Medulla oblongata (tissue), 1 donor: Measurements from ENCODE around the gene GPR183.

ENCODE experiments used
- DNase-seq: peaks from one replicate; pipeline ENCODE4 v3.0.0-alpha.2; 2015; ENCODE audit errors: extremely low spot score

Gene GPR183

GRCh38 chr13:99307247-99307646 is at the start of gene GPR183:
GPR183 (minus strand) TSS chr13:99307399; CDS start chr13:99296145, 11,254 bp downstream.
- peak; percentile 74 for DNase-seq

GRCh38 chr13:99356262-99357091 is 49.3 kb upstream of the GPR183 start:
- DNase-seq: peak; percentile 79

- no peak for DNase-seq
These were observed 48.7 kb upstream of the GPR183 start for GRCh38 chr13:99356012-99356261.

- DNase-seq: no peak
These were observed 48.2 kb upstream of the GPR183 start for GRCh38 chr13:99355267-99356011.

- DNase-seq: no peak
These were observed 47.3 kb upstream of the GPR183 start for GRCh38 chr13:99354371-99354951.

GRCh38 chr13:99353836-99354235 is 46.6 kb upstream of the GPR183 start:
- no peak for DNase-seq

GRCh38 chr13:99353246-99353600 is 46.0 kb upstream of the GPR183 start:
- no peak for DNase-seq

- DNase-seq: no peak
These were observed 45.4 kb upstream of the GPR183 start for GRCh38 chr13:99352351-99353245.

- no peak for DNase-seq
These were observed 44.6 kb upstream of the GPR183 start for GRCh38 chr13:99351772-99352171.

GRCh38 chr13:99350191-99350590 is 43.0 kb upstream of the GPR183 start:
- DNase-seq: no peak

- DNase-seq: no peak
These were observed 40.8 kb upstream of the GPR183 start for GRCh38 chr13:99347911-99348451.

- no peak for DNase-seq
These were observed 40.2 kb upstream of the GPR183 start for GRCh38 chr13:99347335-99347878.

- DNase-seq: no peak
These were observed 39.3 kb upstream of the GPR183 start for GRCh38 chr13:99346335-99347042.

- no peak for DNase-seq
These were observed 38.1 kb upstream of the GPR183 start for GRCh38 chr13:99345345-99345744.

GRCh38 chr13:99344610-99345208 is 37.5 kb upstream of the GPR183 start:
- no peak for DNase-seq

GRCh38 chr13:99342723-99343315 is 35.6 kb upstream of the GPR183 start:
- DNase-seq: no peak

GRCh38 chr13:99341969-99342722 is 34.9 kb upstream of the GPR183 start:
- DNase-seq: no peak

GRCh38 chr13:99340638-99341037 is 33.4 kb upstream of the GPR183 start:
- DNase-seq: no peak

- DNase-seq: no peak
These were observed 32.7 kb upstream of the GPR183 start for GRCh38 chr13:99339736-99340397.
